GM18907 (cell line): ENCODE data around the gene SPIB.

Experiments used
- ATAC-seq: cut with Tn5 transposase; IDR thresholded peaks from one replicate; pipeline ENCODE4 v1.9.1; 2021; ENCODE audit warnings: mild to moderate bottlenecking, moderate library complexity; ENCODE audit not compliant: unreplicated experiment

SPIB gene

DNA sequence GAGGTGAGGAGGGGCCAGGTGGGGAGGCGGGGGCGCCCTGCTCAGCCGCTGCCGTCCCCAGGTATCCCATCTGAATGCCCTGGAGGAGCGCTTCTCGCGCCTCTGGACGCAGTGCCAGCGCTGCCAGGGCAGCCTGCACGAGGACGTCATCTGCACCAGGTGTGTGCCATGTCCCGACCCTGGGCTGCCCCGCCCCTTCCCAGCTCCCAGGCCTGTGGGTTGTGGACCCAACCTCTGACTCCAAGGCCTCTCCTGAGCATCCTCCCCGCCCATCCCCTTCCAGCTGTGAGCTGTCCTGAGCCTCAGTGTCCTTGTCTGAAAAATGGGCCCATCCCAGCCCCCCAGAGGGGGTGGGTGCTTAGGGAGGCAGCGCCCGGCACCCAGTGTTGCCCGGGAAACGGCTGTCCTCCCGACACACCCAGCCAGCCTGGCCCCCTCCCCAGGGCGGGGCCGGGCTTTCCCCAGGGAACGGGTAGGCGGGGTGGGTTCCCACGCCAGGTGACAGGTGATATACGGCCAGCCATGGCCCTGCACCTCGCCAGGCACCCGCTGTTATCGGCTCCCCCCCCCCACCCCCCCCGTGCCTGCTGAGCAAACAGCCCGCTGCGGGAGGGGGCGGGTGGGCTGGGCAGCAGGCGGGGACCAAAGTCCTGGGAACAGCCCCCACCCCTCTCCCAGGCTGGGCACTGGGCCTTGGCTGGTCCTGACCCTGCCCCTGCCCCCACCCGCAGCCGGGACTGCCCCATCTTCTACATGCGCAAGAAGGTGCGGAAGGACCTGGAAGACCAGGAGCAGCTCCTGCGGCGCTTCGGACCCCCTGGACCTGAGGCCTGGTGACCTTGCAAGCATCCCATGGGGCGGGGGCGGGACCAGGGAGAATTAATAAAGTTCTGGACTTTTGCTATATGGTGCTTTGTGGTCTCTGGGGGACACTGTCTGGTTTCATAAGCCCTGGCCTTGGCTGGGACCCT lies 1.3 kb upstream of the SPIB start:
- ATAC-seq: no peak

DNA sequence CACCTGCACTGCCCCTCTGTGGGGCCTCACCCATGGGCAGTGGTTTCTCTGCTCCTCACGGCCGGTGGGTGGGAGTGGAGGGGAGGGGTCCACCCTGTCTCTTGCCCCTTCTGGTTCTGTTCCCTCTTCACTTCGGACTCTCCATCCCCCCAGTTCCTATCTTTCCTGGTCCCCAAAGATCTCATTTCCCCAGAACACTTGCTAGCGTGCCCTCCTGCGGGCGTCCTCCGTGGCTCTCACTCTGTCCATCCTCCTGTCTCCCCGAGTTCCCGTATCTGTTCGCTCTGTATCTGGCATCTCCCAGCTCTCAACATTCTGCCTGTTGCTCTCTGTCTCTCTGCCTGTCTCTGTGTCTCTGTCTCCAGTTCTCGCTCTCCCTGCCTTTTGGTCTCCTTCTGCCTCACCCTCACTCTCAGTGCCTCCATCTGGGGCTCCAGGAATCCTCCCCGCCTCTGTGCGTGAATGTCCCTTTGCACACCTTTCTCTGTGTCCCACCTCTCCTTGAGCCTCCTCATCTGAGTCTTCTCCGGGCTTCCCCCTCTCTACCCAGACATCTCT lies 363 bp downstream of the SPIB start:
- ATAC-seq: no peak

DNA sequence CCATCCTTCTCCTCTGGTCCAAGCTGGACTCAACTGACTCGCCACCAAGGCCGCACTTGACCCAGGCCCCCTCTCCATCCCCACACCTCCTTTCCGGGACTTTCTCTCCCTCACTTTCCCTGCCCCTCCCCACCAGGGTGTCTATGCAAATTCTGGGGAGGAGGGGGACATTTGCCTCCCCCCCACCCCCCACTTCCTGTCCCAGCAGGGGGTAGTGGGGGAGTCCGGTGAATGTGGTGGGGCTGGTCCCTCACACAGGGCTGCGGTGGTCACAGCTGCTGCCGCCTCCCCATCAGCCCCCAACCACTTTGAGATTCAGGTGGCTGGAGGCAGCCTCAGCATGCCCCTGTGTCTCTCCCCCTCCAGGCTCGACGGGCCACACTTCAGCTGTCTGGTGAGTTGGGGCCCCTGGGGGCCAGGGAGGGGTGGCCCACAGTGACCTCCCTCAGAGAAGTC lies 870 bp downstream of the SPIB start:
- ATAC-seq: no peak

DNA sequence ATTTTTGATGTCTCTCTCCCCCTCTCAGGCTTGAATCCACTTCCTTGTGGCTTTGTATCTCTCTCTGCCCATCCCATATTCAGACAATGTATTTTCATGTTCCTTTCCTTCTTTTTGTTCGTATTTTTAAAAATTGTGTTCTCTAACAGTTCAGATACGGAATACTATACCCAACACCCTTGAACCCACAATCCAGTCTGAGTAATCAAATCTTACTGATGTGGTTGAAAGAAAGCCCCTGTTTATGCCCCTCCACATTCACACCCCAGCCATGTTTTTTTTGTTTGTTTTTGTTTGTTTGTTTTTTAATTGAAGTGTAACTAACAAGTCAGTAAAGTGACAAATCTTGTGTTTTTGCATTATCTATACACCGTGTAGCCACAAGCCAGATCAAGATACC lies 1.4 kb downstream of the SPIB start:
- no peak for ATAC-seq

DNA sequence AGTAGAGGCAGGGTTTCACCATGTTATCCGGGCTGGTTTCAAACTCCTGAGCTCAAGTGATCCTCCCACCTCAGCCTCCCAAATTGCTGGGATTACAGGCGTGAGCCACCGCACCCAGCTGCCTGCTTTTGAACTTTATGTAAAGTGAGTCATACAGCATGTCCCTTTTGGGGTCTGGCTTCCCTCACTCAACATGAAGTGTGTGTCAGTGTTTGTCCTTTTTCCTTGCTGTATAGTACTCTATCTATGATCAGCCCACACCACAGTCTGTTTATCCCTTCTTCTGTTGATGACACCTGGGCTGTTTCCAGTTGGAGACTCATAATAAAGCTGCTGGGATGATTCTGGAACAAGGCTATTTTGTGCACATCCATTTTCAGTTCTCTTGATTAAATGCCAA lies 2.1 kb downstream of the SPIB start:
- no peak for ATAC-seq

DNA sequence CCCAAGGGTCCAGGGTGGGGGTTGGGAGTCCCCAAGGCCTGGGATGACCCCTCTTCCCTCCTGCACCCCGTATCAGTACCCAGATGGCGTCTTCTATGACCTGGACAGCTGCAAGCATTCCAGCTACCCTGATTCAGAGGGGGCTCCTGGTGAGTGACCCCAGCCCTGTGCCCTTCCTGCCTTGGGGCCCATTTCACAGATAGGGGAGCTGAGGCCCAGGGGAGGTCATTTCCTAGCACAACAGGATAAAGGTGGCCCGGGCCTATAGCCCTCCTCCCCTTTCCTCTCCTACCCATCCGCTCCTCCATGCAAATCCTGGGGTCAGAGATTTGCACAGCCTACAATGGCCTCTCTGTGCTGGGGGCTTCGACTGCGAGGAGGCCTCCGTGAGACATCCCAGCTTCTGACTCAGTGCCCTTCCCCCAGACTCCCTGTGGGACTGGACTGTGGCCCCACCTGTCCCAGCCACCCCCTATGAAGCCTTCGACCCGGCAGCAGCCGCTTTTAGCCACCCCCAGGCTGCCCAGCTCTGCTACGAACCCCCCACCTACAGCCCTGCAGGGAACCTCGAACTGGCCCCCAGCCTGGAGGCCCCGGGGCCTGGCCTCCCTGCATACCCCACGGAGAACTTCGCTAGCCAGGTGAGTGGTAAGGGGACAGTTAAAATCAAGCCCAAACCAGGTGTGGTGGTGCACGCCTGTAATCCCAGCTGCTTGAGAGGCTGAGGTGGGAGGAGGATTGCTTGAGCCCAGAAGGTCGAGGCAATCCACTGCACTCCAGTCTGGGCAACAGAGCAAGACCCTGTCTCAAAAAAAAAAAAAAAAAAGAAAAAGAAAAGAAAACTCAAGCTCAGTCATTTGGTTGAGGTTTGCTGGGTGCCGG lies 3.9 kb downstream of the SPIB start:
- ATAC-seq: no peak

DNA sequence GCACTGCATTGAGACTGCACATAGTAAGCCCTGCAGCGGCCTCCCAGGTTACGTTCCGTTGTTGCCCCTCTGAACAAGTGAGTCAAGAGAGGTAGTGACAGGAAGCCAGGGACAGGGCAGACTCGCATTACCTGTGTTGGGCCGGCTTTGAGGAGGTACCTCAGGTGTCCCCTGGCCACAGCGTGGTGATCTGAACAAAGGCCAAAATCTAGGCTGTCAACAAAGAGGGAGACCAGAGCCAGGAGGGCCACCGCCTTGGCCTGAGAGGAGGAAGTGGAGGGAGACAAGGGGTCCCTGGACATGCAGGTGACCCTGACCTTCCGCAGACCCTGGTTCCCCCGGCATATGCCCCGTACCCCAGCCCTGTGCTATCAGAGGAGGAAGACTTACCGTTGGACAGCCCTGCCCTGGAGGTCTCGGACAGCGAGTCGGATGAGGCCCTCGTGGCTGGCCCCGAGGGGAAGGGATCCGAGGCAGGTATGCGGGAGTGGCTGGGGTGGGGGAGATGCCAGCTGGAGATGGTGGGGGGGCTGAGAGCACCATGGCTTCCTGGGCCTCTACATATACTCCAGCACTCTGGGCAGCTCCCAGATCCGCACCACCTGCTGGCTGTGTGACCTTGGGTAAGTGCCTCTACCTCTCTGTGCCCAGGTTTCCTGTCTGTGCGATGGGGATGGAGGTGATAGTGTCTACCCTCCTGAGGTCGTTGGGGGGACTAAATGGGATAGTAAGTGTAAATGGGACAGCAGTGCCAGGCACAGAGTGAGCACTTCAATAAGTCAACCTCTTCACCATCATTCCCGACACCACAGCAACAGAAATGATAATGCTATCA lies 4.8 kb downstream of the SPIB start:
- no peak for ATAC-seq

DNA sequence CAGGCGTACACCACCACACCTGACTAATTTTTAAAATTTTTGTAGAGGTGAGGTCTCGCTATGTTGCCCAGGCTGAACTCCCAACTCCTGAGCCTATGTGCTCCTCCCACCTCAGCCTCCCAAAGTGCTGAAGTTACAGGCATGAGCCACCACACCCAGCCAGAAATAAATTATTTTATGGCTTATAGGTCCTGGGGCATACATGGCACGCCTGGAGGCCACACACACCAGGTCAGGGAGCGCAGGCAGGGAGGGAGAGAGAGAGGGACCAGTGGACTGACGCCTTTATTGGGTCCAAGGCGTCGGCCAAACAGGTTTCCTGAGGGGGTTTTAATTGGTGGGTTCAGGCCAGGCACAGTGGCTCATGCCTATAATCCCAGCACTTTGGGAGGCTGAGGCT lies 6.8 kb downstream of the SPIB start:
- ATAC-seq: no peak

DNA sequence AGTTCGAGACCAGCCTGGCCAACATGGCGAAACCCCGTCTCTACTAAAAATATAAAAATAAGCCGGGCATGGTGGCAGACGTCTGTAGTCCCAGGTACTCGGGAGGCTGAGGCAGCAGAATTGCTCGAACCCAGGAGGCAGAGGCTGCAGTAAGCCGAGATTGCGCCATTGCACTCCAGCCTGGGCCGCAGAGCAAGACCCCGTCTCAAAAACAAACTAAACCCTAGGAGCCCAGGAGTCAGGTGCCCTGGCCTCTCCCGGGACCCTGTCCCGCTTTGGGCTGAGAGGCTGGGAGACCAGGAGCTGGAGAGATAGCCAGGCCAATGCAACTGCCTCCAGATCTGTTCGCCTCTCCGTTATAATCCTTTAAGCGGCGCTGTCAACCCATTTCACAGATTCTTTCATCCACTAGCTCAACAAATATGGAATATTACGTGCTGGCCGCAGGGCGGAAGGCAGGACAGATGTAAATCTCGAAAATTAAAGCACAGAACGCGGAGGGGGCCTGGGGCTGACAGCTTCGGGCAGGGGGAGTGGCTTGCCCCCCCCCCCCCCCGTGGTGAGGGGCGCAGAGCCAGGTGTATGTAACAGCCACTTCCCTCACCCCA lies 8.7 kb downstream of the SPIB start:
- ATAC-seq: no peak

DNA sequence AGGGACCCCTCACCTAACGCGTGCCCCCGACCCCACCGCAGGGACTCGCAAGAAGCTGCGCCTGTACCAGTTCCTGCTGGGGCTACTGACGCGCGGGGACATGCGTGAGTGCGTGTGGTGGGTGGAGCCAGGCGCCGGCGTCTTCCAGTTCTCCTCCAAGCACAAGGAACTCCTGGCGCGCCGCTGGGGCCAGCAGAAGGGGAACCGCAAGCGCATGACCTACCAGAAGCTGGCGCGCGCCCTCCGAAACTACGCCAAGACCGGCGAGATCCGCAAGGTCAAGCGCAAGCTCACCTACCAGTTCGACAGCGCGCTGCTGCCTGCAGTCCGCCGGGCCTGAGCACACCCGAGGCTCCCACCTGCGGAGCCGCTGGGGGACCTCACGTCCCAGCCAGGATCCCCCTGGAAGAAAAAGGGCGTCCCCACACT lies 9.3 kb downstream of the SPIB start:
- no peak for ATAC-seq

DNA sequence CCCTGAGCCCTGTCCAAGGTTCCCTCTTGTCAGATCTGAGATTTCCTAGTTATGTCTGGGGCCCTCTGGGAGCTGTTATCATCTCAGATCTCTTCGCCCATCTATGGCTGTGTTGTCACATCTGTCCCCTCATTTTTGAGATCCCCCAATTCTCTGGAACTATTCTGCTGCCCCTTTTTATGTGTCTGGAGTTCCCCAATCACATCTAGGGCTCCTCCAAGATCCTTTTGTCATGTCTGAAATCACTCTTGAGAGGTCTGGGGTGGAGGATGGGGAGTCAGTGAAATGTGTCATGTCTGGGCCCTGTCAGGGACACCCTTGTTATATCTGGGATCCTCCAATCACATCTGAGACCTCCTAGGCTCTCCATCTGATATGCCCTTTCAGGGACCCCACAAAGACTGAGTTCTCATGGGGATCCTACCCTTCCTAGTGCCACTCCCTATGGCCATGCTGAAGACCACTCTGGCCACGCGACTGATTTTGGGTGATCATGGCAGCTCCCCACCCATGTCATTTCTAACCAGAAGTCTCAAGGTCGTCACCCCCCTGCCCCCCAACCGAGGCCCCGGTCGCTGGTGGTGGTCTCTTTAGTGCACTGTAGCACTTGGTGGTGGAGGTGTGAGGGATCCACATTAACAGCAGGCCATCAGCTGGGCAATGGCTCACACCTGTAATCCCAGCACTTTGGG lies 10.2 kb downstream of the SPIB start:
- ATAC-seq: no peak

DNA sequence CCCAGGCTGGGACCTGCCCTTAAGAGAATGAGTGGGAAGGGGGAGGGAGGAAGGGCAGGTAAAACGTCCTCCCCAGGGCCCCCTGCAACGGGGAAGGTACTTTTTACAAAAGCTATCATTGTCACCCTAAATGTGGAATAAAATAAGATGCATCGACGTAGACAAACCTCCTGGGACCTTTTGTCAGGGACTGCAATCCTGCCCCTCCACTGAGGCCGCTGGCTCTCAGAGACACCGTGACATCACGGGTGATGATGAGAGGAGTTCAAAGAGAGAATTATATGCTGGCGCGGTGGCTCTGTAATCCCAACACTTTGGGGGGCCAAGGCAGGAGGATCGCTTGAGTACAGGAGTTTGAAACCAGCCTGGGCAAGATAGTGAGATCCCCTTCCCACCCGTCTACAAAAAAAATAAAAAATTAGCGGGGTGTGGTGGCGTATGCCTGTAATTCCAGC lies 12.2 kb downstream of the SPIB start:
- no peak for ATAC-seq

DNA sequence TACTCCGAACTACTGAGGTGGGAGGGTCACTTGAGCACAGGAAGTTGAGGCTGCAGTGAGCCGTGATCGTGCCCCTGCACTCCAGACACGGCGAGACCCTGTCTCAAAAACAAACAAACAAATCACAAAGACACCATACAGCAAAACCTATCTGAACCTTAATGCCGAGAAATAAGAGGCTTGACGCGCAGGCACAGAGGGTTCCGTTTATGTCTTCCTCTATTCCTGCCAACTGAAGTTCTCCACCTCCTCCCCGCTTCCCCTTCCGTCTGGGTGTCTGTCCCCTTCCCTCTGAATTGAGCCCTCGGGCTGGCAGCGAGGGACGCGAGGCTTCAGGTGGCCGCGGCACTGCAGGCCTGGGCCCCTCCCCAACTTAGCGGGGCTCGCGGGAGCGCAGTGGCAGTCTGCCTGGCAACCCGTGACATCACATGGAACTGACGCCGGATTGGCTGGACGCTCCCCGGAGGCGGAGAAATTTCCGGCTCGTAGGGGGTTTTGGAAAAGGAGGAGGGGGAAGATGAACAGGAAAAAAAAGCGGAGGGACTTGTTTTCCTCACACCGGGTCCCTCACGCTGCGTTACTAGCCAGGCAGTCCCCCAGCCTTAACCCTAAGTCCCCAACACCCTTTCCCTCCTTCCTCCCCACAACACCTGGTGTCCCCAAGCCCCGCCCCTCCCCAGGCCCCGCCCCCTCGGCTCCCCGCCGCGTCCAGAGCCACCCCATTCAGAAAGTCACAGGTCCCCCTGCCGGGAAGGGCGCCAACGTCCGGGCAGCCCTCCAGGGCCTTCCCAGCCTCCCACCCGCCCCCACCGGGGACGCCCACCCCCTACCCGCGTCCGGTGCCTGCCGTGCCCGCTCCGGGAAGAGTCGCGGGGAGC lies 12.8 kb downstream of the SPIB start:
- peak; percentile 74 for ATAC-seq

DNA sequence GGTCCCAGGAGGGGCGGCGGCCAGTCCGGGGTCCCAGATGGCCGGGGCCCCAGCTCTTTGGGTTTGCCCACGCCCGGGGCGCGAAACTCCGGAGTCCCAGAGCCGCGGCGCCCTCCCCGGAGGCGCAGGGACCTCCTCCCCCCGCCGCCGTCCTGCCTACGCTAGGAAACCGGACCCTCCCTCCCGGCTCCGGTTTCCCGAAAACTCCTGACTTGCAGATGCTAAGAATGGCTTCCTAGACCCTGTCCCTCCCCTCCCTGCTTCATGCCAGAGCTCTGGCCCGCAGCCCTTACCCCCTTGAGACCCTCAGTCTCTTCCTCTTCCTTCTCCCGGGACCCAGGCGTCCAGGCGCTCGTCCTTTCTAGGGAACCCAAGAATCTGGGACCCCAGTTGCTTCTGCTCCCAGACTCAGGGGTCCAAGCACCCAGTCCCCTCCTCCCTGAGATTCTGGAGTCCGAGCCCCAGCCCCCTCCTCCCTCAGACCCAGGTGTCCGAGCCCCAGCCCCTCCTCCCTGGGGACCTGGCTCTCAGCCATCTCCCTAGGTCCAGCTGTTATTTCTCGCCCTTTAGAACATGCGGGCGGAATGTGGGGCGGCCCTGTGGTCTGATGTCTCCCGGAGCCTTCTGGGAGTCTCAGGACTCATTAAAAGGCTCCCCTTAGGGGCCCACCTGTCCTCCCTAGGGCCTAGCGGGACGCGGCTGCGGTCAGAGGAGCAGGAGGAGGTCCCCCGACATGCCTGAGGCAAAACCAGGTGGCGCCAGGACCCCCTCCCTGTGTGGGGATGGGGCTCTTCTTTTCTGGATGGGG lies 13.7 kb downstream of the SPIB start, which contains the start of gene MYBPC2:
Gene MYBPC2, plus strand, starts transcription at position 672 of the 808 bp plus-strand sequence. Its CDS starts 62 bp downstream, at position 734.
- ATAC-seq: no peak

DNA sequence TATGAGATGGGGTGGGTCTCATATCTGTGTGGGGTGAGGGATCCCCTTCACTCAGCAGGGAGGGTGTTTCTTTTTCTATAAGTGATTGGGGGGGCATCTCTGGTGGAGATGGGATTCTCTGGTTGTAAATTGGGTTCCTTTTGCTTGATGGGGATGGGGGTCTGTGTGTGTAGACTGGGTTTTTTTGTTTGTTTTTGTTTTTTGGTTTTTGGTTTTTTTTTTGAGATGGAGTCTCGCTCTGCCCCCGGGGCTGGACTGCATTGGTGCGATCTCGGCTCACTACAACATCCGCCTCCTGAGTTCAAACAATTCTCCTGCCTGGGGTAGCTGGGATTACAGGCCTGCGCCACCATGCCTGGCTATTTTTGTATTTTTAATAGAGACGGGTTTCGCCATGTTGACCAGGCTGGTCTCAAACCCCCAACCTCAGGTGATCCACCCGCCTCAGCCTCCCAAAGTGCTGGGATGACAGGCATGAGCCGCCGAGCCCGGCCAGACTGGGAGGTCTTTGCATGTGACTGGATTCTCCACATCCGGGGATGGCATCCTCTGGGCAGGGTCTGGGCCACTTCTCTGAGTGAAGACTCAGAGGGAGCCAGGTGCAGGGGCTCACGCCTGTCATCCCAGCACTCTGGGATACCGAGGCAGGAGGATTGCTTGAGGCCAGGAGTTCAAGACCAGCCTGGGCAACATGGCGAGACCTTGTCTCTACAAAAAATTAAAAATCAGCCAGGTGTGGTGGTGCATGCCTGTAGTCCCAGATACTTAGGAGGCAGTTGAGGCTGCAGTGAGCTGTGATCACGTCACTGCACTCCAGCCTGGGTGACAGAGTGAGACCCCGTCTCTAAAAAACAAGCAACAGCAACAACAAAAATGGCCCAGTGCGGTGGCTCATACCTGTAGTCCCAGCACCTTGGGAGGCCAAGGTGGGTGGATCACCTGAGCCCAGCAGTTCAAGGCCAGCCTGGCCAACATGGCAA lies 14.8 kb downstream of the SPIB start:
- no peak for ATAC-seq

DNA sequence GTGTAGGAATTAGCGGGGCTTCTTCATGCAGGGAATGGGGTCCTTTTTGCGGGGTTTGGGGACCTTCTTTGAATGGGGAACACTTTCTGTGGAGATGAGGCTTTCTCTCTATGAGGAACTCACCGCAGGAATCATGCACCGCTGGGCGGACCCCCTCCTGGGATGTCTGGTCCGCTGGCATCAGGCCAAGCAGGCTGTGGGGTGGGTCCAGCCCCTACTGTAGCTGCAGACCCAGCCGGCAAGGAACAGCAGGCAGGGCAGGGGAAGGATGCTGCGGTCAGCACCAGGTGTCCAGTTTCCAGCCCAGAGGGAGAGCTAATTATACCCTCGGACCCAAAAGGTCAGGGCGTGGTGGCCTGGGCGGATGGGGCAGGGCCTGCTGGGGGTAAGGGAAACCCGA lies 15.8 kb downstream of the SPIB start:
- no peak for ATAC-seq
